Subcutaneous abdominal adipose tissue (tissue), 5 donors: Measurements from ENCODE around the gene RSAD2.
"Not testable (repeated sequence)": the region's sequence is repeated elsewhere in the genome, so short reads cannot be mapped to it uniquely, and the experiment has no call there.

Experiments
- H3K27ac ChIP-seq: one replicate; pipeline ENCODE4 v1.7.0; 2013; ENCODE audit warnings: low read depth, mild to moderate bottlenecking, inconsistent platforms, low read length, moderate library complexity
- H3K27me3 ChIP-seq, 5 donors: one replicate each; pipeline ENCODE4 v1.7.0; 2013; ENCODE audit warnings: low read length in 5 of 5, inconsistent platforms in 1 of 5; ENCODE audit not compliant: control insufficient read depth in 5 of 5, insufficient read depth in 4 of 5
- H3K36me3 ChIP-seq, 5 donors: one replicate each; pipeline ENCODE4 v1.7.0; 2013; ENCODE audit warnings: low read length in 5 of 5; ENCODE audit not compliant: control insufficient read depth in 5 of 5, insufficient read depth in 5 of 5
- H3K4me1 ChIP-seq, 5 donors: one replicate each; pipeline ENCODE4 v1.7.0; 2013; ENCODE audit warnings: low read length in 5 of 5, mild to moderate bottlenecking in 3 of 5, moderate library complexity in 1 of 5; ENCODE audit not compliant: control insufficient read depth in 5 of 5, insufficient read depth in 5 of 5
- H3K4me3 ChIP-seq, 5 donors: one replicate each; pipeline ENCODE4 v1.7.0; 2013; ENCODE audit warnings: low read length in 5 of 5, low read depth in 1 of 5
- H3K9ac ChIP-seq, 5 donors: one replicate each; pipeline ENCODE4 v1.7.0; 2013; ENCODE audit warnings: low read length in 5 of 5, mild to moderate bottlenecking in 4 of 5, moderate library complexity in 3 of 5
- H3K9me3 ChIP-seq, 5 donors: one replicate each; pipeline ENCODE4 v1.7.0; 2013; ENCODE audit warnings: low read length in 5 of 5; ENCODE audit not compliant: control insufficient read depth in 5 of 5
- donor health status: healthy.
- donor health status: healthy.
- donor health status: healthy.
- donor health status: healthy.
- donor health status: healthy.

Gene RSAD2

GRCh38 chr2:6893876-6894482 is 16.4 kb downstream of the RSAD2 start:
- Histone ChIP-seq H3K27ac (no peak overlapping the region), H3K9me3 (no peaks in the 10 kb centered on the region), H3K36me3 (peaks cover 0 to 21% (median 10%) of the 10 kb centered on the region in 5 donors), H3K9ac (no peak overlapping the region), H3K27me3 (no peaks in the 10 kb centered on the region), H3K4me1 (no peaks in the 10 kb centered on the region), H3K4me3 (no peak overlapping the region)

GRCh38 chr2:6896930-6897759 is 19.6 kb downstream of the RSAD2 start:
- Histone ChIP-seq H3K27me3 (no peaks in the 10 kb centered on the region), H3K9me3 (no peaks in the 10 kb centered on the region), H3K4me3 (no peak overlapping the region), H3K9ac (no peak overlapping the region), H3K4me1 (no peaks in the 10 kb centered on the region), H3K27ac (no peak overlapping the region), H3K36me3 (peaks cover 0 to 21% (median 9%) of the 10 kb centered on the region in 5 donors)

DNA sequence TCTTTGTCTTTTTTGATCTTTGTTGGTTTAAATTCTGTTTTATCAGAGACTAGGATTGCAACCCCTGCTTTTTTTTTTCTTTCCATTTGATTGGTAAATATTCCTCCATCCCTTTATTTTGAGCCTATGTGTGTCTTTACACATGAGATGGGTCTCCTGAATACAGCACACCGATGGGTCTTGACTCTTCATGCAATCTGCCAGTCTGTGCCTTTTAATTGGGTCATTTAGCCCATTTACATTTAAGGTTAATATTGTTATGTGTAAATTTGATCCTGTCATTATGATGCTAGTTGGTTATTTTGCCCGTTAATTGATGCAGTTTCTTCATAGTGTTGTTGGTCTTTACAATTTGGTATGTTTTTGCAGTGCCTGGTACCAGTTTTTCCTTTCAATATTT is 25.0 kb downstream of the RSAD2 start:
- H3K36me3 ChIP-seq, H3K4me3 ChIP-seq, H3K27ac ChIP-seq, H3K9me3 ChIP-seq, H3K27me3 ChIP-seq, H3K9ac ChIP-seq, H3K4me1 ChIP-seq: not testable (repeated sequence)

GRCh38 chr2:6905668-6906067 is 28.1 kb downstream of the RSAD2 start:
- Histone ChIP-seq H3K4me3 (no peak overlapping the region), H3K9me3 (no peaks in the 10 kb centered on the region)

GRCh38 chr2:6906165-6906741 is 28.7 kb downstream of the RSAD2 start:
- Histone ChIP-seq H3K9ac (no peak overlapping the region), H3K27ac (no peak overlapping the region), H3K4me3 (no peak overlapping the region), H3K4me1 (no peaks in the 10 kb centered on the region), H3K36me3 (no peaks in the 10 kb centered on the region), H3K27me3 (no peaks in the 10 kb centered on the region), H3K9me3 (no peaks in the 10 kb centered on the region)

More at GRCh38 chr2:6905668-6906067, 28.1 kb downstream of the RSAD2 start:
- Histone ChIP-seq H3K9ac (no peak overlapping the region), H3K27ac (no peak overlapping the region), H3K36me3 (no peaks in the 10 kb centered on the region), H3K4me1 (no peaks in the 10 kb centered on the region), H3K27me3 (no peaks in the 10 kb centered on the region)

DNA sequence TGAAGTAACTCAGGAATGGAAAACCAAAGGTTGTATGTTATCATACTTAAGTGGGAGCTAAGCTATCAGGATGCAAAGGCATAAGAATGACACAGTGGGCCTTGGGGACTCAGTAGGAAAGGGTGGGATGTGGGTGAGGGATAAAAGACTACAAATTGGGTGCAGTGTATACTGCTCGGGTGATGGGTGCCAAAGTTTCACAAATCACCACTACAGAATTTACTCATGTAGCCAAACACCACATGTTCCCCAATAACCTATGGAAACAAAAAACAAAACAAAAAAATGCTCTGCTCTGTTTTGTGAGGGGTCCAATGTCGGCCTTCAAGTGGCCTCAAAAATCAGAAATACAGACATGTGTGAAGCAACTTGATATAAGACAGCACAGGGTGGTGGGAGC is 30.7 kb downstream of the RSAD2 start:
- Histone ChIP-seq H3K4me1 (no peaks in the 10 kb centered on the region), H3K9me3 (no peaks in the 10 kb centered on the region), H3K27ac (no peak overlapping the region), H3K36me3 (no peaks in the 10 kb centered on the region), H3K4me3 (no peak overlapping the region), H3K27me3 (no peaks in the 10 kb centered on the region), H3K9ac (no peak overlapping the region)

- no peaks in the 10 kb centered on the region for H3K36me3 ChIP-seq
- no peaks in the 10 kb centered on the region for H3K4me1 ChIP-seq
- H3K4me3 ChIP-seq, result no peak overlapping the region
- H3K27ac ChIP-seq, result no peak overlapping the region
- no peaks in the 10 kb centered on the region for H3K9me3 ChIP-seq
- no peak overlapping the region for H3K9ac ChIP-seq
- H3K27me3 ChIP-seq, result no peaks in the 10 kb centered on the region
Observed at GRCh38 chr2:6909431-6910385, 32.1 kb downstream of the RSAD2 start.

- Histone ChIP-seq H3K9ac (no peak overlapping the region), H3K4me3 (no peak overlapping the region), H3K36me3 (no peaks in the 10 kb centered on the region), H3K27ac (no peak overlapping the region), H3K9me3 (no peaks in the 10 kb centered on the region), H3K4me1 (peaks cover 0 to 1% (median under 1%) of the 10 kb centered on the region in 5 donors), H3K27me3 (no peaks in the 10 kb centered on the region)
Observed at GRCh38 chr2:6911721-6912120, 34.1 kb downstream of the RSAD2 start.

DNA sequence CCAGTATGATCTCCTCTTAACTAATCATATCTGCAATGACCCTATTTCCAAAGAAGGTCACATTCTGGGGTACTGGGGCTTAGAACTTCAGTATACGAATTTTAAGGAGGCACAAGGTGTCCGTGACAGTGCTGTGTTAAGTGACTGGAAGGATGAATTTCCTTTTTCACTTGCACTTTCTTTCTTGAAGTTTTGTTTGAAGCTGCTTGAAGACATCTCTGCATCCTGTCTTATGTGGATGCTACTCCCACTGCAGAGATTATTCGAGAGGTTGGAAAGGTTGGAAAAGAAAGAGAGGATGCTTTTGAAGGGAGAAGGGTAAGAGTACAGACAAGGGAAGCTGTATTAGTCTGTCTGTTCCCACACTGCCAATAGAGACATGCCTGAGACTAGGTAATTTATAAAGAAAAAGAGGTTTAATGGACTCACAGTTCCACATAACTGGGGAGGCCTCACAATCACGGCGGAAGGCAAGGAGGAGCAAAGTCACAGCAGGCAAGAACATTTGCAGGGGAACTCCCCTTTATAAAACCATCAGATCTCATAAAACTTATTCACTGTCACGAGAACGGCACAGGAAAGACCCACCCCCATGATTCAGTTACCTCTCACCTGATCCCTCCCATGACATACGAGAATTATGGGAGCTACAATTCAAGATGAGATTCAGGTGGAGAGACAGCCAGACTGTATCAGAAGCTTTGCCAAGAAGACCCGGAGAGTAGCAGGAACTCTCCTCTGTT is 36.0 kb downstream of the RSAD2 start:
- Histone ChIP-seq H3K9ac (no peak overlapping the region), H3K27ac (no peak overlapping the region), H3K4me3 (no peak overlapping the region), H3K36me3 (no peaks in the 10 kb centered on the region), H3K4me1 (peaks cover 0 to 11% (median 8%) of the 10 kb centered on the region in 5 donors), H3K27me3 (no peaks in the 10 kb centered on the region), H3K9me3 (no peaks in the 10 kb centered on the region)
